Tibial artery (tissue), 4 donors: ENCODE measurements around the gene HSPBAP1.
"Not testable (repeated sequence)": the region's sequence is repeated elsewhere in the genome, so short reads cannot be mapped to it uniquely, and the experiment has no call there.

Source experiments
- DNase-seq, 2 donors: peaks; one replicate each; pipeline ENCODE4 v3.0.0-alpha.2; 2019
- H3K27ac ChIP-seq, 2 donors: fragments of 200-600 bp; sonication (generic) in 1 of 2; 1 replicate in 1 of 2; 2 replicates in 1 of 2; pipeline ENCODE4 v1.5.1; 2018 to 2019; ENCODE audit warnings: mild to moderate bottlenecking in 1 of 2
- H3K27me3 ChIP-seq, 2 donors: fragments of 200-600 bp; sonication (generic) in 1 of 2; one replicate each; pipeline versions ENCODE4 v1.5.1 to v1.6.0; 2016 to 2019
- H3K36me3 ChIP-seq, 3 donors: fragments of 200-600 bp; sonication (generic) in 2 of 3; one replicate each; pipeline ENCODE4 v1.5.1; 2016 to 2019; ENCODE audit warnings: mild to moderate bottlenecking in 2 of 3
- H3K4me1 ChIP-seq, 4 donors: fragments of 200-600 bp; sonication (generic) in 2 of 4; 1 replicate in 3 of 4; 2 replicates in 1 of 4; pipeline ENCODE4 v1.5.1; 2016 to 2019
- H3K4me3 ChIP-seq, 2 donors: fragments of 200-600 bp; sonication (generic) in 1 of 2; 1 replicate in 1 of 2; 2 replicates in 1 of 2; pipeline ENCODE4 v1.5.1; 2018 to 2019; ENCODE audit warnings: mild to moderate bottlenecking in 2 of 2
- H3K9me3 ChIP-seq, 3 donors: fragments of 200-600 bp; sonication (generic) in 1 of 3; one replicate each; pipeline ENCODE4 v1.5.1; 2016 to 2019
- CTCF ChIP-seq, 2 experiments: fragments of 200-600 bp in 1 of 2; fragments of 450-650 bp in 1 of 2; IDR thresholded peaks; one replicate each; pipeline ENCODE4 v1.5.1; 2017 to 2019; ENCODE audit warnings: antibody characterized with exemption in 2 of 2, mild to moderate bottlenecking in 1 of 2, moderate library complexity in 1 of 2
- intact Hi-C: fragments of 100-400 bp; cut with DNase I; formaldehyde crosslinking; loops from one replicate; pipeline ENCODE4 v1.15.0; 2023; ENCODE audit warnings: low total_unique reads

HSPBAP1 gene

DNA sequence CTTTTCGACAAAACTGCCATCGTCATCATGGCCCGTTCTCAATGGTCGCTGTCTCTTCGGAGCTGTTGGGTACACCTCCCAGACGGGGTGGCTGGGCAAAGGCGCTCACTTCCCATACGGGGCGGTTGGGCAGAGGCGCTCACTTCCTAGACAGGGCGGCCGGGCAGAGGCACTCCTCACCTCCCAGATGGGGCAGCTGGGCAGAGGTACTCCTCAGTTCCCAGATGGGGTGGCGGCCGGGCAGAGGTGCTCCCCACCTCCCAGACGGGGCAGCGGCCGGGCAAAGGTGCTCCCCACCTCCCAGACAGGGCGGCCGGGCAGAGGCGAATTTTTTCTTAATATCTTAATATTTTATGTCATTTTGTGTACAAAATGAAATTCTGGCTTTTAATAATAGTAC is 68.5 kb downstream of the HSPBAP1 start:
- Histone ChIP-seq H3K36me3 (peaks cover 7 to 38% (median 19%) of the 10 kb centered on the region in 3 donors), H3K27ac (no peak overlapping the region), H3K27me3 (no peaks in the 10 kb centered on the region), H3K9me3 (no peaks in the 10 kb centered on the region), H3K4me3 (no peak overlapping the region), H3K4me1 (no peaks in the 10 kb centered on the region)
- intact Hi-C loops: no loop called here
- DNase-seq: no peak
- TF ChIP-seq CTCF (IDR thresholded peaks at IDR 0.05): no peak

DNA sequence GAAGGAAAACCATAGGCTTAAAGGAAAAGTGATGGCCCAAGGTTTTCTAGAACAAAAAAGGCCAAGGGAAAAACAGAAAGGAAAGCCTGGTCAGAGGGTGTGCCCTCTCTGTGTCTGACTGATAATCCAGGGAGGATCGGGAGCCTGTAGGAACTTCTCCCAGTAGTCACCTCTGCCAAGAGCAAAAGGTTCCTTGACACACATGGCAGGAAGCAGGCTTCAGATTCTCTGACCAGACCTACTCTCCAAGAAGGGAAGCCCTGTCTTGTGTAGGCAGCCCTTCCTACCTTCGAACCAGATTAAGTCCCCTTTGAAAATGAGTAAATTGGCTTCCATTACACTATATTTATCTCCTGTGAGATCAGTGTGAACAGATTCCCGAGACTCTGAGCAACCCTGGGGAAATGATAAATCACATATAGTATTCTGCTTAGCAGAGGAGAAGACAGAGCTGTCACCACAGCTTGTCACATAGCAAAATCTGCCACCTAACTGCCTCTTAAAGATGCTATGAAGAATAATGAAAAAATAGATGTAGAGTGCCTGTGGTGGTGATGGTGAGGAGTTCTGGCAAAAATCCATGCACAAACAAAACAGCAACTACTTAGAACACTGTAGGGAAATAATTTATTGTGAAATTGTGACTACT is 74.2 kb downstream of the HSPBAP1 start:
- no peaks in the 10 kb centered on the region for H3K4me1 ChIP-seq
- H3K27ac ChIP-seq: no peak overlapping the region
- DNase-seq: no peak
- peaks cover 10 to 75% (median 57%) of the 10 kb centered on the region in 3 donors for H3K36me3 ChIP-seq
- no peak overlapping the region for H3K4me3 ChIP-seq
- TF ChIP-seq CTCF (IDR thresholded peaks at IDR 0.05): no peak
- no peaks in the 10 kb centered on the region for H3K9me3 ChIP-seq
- intact Hi-C loops: no loop called here
- no peaks in the 10 kb centered on the region for H3K27me3 ChIP-seq

DNA sequence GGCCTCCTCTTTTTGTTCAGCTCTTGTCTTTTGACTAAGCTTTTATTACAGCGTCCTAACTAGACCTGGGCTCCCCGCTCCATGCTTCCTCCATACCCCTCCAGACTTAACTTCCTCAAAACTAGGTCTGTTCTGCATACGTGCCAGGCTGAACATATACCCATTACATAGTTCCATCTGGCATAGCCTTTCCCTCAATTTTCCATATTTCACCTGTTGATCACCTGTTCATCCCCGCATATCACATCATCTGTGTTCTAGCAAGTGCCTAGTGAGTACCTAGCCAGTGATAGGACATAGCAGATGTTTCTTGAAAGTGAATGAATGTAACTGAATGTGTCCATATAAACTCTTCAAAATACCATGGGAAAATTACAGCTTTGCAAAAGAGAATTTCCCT is 77.0 kb downstream of the HSPBAP1 start:
- no peaks in the 10 kb centered on the region for H3K9me3 ChIP-seq
- intact Hi-C loops: no loop called here
- no peaks in the 10 kb centered on the region for H3K4me1 ChIP-seq
- DNase-seq: no peak
- TF ChIP-seq CTCF (IDR thresholded peaks at IDR 0.05): no peak
- H3K4me3 ChIP-seq: no peak overlapping the region
- no peak overlapping the region for H3K27ac ChIP-seq
- peaks cover 31 to 88% (median 76%) of the 10 kb centered on the region in 3 donors for H3K36me3 ChIP-seq
- H3K27me3 ChIP-seq: no peaks in the 10 kb centered on the region

DNA sequence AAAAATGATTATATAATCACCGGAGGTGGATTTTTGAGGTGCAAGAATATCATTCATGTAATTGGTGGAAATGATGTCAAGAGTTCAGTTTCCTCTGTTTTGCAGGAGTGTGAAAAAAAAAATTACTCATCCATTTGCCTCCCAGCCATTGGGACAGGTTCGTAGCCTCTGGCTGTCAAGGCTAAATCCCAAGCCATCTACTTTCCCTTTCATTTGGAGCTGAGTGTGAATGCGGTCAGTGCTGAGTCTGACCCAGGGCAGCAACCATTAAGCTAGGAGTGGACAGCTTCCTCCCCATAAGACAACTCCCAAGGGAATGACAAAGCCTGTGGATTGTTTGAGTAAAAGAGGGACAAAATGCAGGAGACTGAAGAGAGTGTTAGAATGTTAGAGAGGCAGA is 79.4 kb downstream of the HSPBAP1 start:
- H3K27me3 ChIP-seq: no peaks in the 10 kb centered on the region
- H3K9me3 ChIP-seq: no peaks in the 10 kb centered on the region
- DNase-seq: no peak
- no peak overlapping the region for H3K27ac ChIP-seq
- H3K4me3 ChIP-seq: no peak overlapping the region
- peaks cover 31 to 70% (median 65%) of the 10 kb centered on the region in 3 donors for H3K36me3 ChIP-seq
- H3K4me1 ChIP-seq: no peaks in the 10 kb centered on the region
- no peak for TF ChIP-seq CTCF (IDR thresholded peaks at IDR 0.05)
- intact Hi-C loops: no loop called here

- H3K9me3 ChIP-seq, H3K4me1 ChIP-seq, intact Hi-C loops, DNase-seq, H3K27ac ChIP-seq, H3K27me3 ChIP-seq, H3K4me3 ChIP-seq: not testable (repeated sequence)
- H3K36me3 ChIP-seq: peaks cover 22 to 55% (median 38%) of the 10 kb centered on the region in 3 donors
Measured at GRCh38 chr3:122710616-122711251, 82.9 kb downstream of the HSPBAP1 start.

DNA sequence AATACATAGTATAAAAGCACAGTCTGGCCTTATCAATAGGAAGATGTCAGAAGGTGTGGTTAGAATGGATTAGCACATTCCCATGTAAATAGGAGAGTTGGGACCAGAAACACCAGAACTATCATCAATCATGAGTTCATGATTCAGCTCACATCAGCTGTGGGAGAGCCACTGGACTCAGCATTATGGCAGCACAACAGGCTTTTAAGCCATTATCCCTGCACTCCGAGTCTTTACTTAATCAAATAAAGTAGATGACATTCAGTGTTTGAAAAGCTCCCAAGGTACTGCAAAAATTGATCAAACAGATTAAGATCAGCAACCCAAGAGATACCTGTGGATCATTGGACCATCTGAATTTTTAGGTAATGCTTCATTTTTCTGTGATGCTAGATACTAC is 88.3 kb downstream of the HSPBAP1 start:
- Histone ChIP-seq H3K4me3 (no peak overlapping the region), H3K27me3 (no peaks in the 10 kb centered on the region), H3K4me1 (no peaks in the 10 kb centered on the region), H3K9me3 (no peaks in the 10 kb centered on the region), H3K27ac (no peak overlapping the region), H3K36me3 (peaks cover 12 to 59% (median 45%) of the 10 kb centered on the region in 3 donors)
- intact Hi-C loops: no loop called here
- no peak for TF ChIP-seq CTCF (IDR thresholded peaks at IDR 0.05)
- DNase-seq: no peak
